ENCODE data around the gene MICAL2.
A peak's percentile ranks its signal among the peaks of the same experiment; 100 is the strongest.

- TF ChIP-seq MAX (IDR thresholded peaks at IDR 0.05) = no peak; the same call in 1 of the 2 replicates
- TF ChIP-seq CTCF (IDR thresholded peaks at IDR 0.05 in 2 of 3, conservative IDR thresholded peaks at IDR 0.05 in 1 of 3; ENCODE audit: borderline replicate concordance in 1 of 3, insufficient read depth in 1 of 3, low read depth in 2 of 3, low read length in 2 of 3) = no peak
- TF ChIP-seq EGR1 (IDR thresholded peaks at IDR 0.05; ENCODE audit: low read depth) = no peak
- no peak for TF ChIP-seq POLR2A (IDR thresholded peaks at IDR 0.05; ENCODE audit: borderline replicate concordance, extremely low read depth, insufficient read depth, insufficient read length)
- TF ChIP-seq ZNF274 (IDR thresholded peaks at IDR 0.05; ENCODE audit: low read depth, low read length) = no peak
- TF ChIP-seq EZH2 (IDR thresholded peaks at IDR 0.05) = no peak
- TF ChIP-seq TCF7L2 (IDR thresholded peaks at IDR 0.05; ENCODE audit: borderline replicate concordance, extremely low read depth, insufficient read depth, insufficient read length) = no peak
- TF ChIP-seq ZBTB33 (IDR thresholded peaks at IDR 0.05; ENCODE audit: extremely low read depth, insufficient replicate concordance, low read length) = no peak
- TF ChIP-seq ZFX (IDR thresholded peaks at IDR 0.05) = no peak
- peak; percentile 44; the same call in 1 of the 2 replicates for TF ChIP-seq POLR2AphosphoS5 (IDR thresholded peaks at IDR 0.05; ENCODE audit: low read depth, low read length)
- TF ChIP-seq ATF3 (IDR thresholded peaks at IDR 0.05) = no peak
Observed at GRCh38 chr11:12086271-12087074, 23.9 kb upstream of the MICAL2 start.

Data from HCT116 (cell line).